ENCODE measurements around the gene POLE.

POLE gene

GRCh38 chr12:132665794-132666193, 21.3 kb downstream of the POLE start:
- WGBS (ENCODE audit: extremely low coverage, insufficient coverage, low lambda C conversion rate) = no CpG with 5 or more reads among the region's 6 CpGs
- peaks cover 35% of the 10 kb centered on the region for H3K36me3 ChIP-seq (ENCODE audit: control insufficient read depth, insufficient read depth, low read length)
- no peaks in the 10 kb centered on the region for H3K79me2 ChIP-seq (ENCODE audit: control insufficient read depth, insufficient read depth, low read length)

GRCh38 chr12:132665149-132665491, 22.0 kb downstream of the POLE start:
- no peak overlapping the region for H2BK120ac ChIP-seq (ENCODE audit: low read depth, low read length)

More at GRCh38 chr12:132665794-132666193, 21.3 kb downstream of the POLE start:
- Histone ChIP-seq H3K4me2 (ENCODE audit: low read length) (no peak overlapping the region), H2AK5ac (ENCODE audit: low read length) (no peak overlapping the region), H3K79me1 (ENCODE audit: low read length) (peaks cover 8% of the 10 kb centered on the region), H3K56ac (ENCODE audit: low read length) (no peak overlapping the region), H3K27me3 (ENCODE audit: insufficient read depth, low read length, poor library complexity) (no peaks in the 10 kb centered on the region), H3K9ac (ENCODE audit: low read length) (no peak overlapping the region), H4K8ac (ENCODE audit: low read depth, low read length) (no peak overlapping the region), H2BK15ac (replicated peaks; ENCODE audit: low read depth) (no peak overlapping the region), H2BK120ac (ENCODE audit: low read depth, low read length) (no peak overlapping the region), H3K18ac (ENCODE audit: low read length) (no peak overlapping the region), H3K23ac (ENCODE audit: low read length) (no peak overlapping the region), H4K5ac (ENCODE audit: low read length) (no peak overlapping the region), H3K4me1 (ENCODE audit: control insufficient read depth, low read depth, low read length) (no peaks in the 10 kb centered on the region), H3K27ac (ENCODE audit: low read depth, low read length) (no peak overlapping the region), H2BK5ac (ENCODE audit: low read length) (no peak overlapping the region), H3K4ac (ENCODE audit: low read depth, low read length) (no peak overlapping the region), H3K4me3 (ENCODE audit: low read length) (no peak overlapping the region)
- no peak for DNase-seq

GRCh38 chr12:132664206-132665148, 22.7 kb downstream of the POLE start:
- Histone ChIP-seq H3K18ac (ENCODE audit: low read length) (no peak overlapping the region), H2BK15ac (replicated peaks; ENCODE audit: low read depth) (no peak overlapping the region), H4K8ac (ENCODE audit: low read depth, low read length) (no peak overlapping the region), H3K27me3 (ENCODE audit: insufficient read depth, low read length, poor library complexity) (no peaks in the 10 kb centered on the region), H3K4me1 (ENCODE audit: control insufficient read depth, low read depth, low read length) (no peaks in the 10 kb centered on the region), H3K36me3 (ENCODE audit: control insufficient read depth, insufficient read depth, low read length) (peaks cover 39% of the 10 kb centered on the region), H3K56ac (ENCODE audit: low read length) (no peak overlapping the region), H3K4me3 (ENCODE audit: low read length) (no peak overlapping the region), H3K23ac (ENCODE audit: low read length) (peak overlapping the region; percentile 57), H3K4me2 (ENCODE audit: low read length) (no peak overlapping the region), H2BK120ac (ENCODE audit: low read depth, low read length) (no peak overlapping the region), H2AK5ac (ENCODE audit: low read length) (no peak overlapping the region), H3K9ac (ENCODE audit: low read length) (no peak overlapping the region), H3K4ac (ENCODE audit: low read depth, low read length) (no peak overlapping the region), H3K79me1 (ENCODE audit: low read length) (peaks cover 8% of the 10 kb centered on the region), H3K27ac (ENCODE audit: low read depth, low read length) (no peak overlapping the region), H2BK5ac (ENCODE audit: low read length) (no peak overlapping the region), H3K79me2 (ENCODE audit: control insufficient read depth, insufficient read depth, low read length) (no peaks in the 10 kb centered on the region), H4K5ac (ENCODE audit: low read length) (no peak overlapping the region)
- DNase-seq = peak; percentile 53
- no CpG with 5 or more reads among the region's 21 CpGs for WGBS (ENCODE audit: extremely low coverage, insufficient coverage, low lambda C conversion rate)

More at GRCh38 chr12:132665149-132665491, 22.0 kb downstream of the POLE start:
- H4K5ac ChIP-seq (ENCODE audit: low read length) = no peak overlapping the region
- H2BK5ac ChIP-seq (ENCODE audit: low read length) = no peak overlapping the region
- no peaks in the 10 kb centered on the region for H3K4me1 ChIP-seq (ENCODE audit: control insufficient read depth, low read depth, low read length)
- H3K4me3 ChIP-seq (ENCODE audit: low read length) = no peak overlapping the region
- H3K4ac ChIP-seq (ENCODE audit: low read depth, low read length) = no peak overlapping the region
- H3K56ac ChIP-seq (ENCODE audit: low read length) = no peak overlapping the region
- H3K4me2 ChIP-seq (ENCODE audit: low read length) = no peak overlapping the region
- WGBS (ENCODE audit: extremely low coverage, insufficient coverage, low lambda C conversion rate) = no CpG with 5 or more reads among the region's 13 CpGs
- H3K36me3 ChIP-seq (ENCODE audit: control insufficient read depth, insufficient read depth, low read length) = peaks cover 41% of the 10 kb centered on the region
- no peak overlapping the region for H3K9ac ChIP-seq (ENCODE audit: low read length)
- peaks cover 8% of the 10 kb centered on the region for H3K79me1 ChIP-seq (ENCODE audit: low read length)
- no peak overlapping the region for H3K27ac ChIP-seq (ENCODE audit: low read depth, low read length)
- H2BK15ac ChIP-seq (replicated peaks; ENCODE audit: low read depth) = no peak overlapping the region
- no peaks in the 10 kb centered on the region for H3K27me3 ChIP-seq (ENCODE audit: insufficient read depth, low read length, poor library complexity)
- no peak for DNase-seq
- no peak overlapping the region for H4K8ac ChIP-seq (ENCODE audit: low read depth, low read length)
- no peak overlapping the region for H3K18ac ChIP-seq (ENCODE audit: low read length)
- H2AK5ac ChIP-seq (ENCODE audit: low read length) = no peak overlapping the region
- H3K79me2 ChIP-seq (ENCODE audit: control insufficient read depth, insufficient read depth, low read length) = no peaks in the 10 kb centered on the region
- H3K23ac ChIP-seq (ENCODE audit: low read length) = peak overlapping the region; percentile 57

GRCh38 chr12:132662901-132663755, 24.0 kb downstream of the POLE start:
- H3K27ac ChIP-seq (ENCODE audit: low read depth, low read length) = no peak overlapping the region
- no peak overlapping the region for H4K5ac ChIP-seq (ENCODE audit: low read length)
- WGBS (ENCODE audit: extremely low coverage, insufficient coverage, low lambda C conversion rate) = no CpG with 5 or more reads among the region's 29 CpGs
- DNase-seq = no peak
- no peak overlapping the region for H3K18ac ChIP-seq (ENCODE audit: low read length)
- H3K56ac ChIP-seq (ENCODE audit: low read length) = no peak overlapping the region
- H3K79me1 ChIP-seq (ENCODE audit: low read length) = peaks cover 8% of the 10 kb centered on the region
- H2BK120ac ChIP-seq (ENCODE audit: low read depth, low read length) = no peak overlapping the region
- H3K4me3 ChIP-seq (ENCODE audit: low read length) = no peak overlapping the region
- no peaks in the 10 kb centered on the region for H3K4me1 ChIP-seq (ENCODE audit: control insufficient read depth, low read depth, low read length)
- H2BK15ac ChIP-seq (replicated peaks; ENCODE audit: low read depth) = no peak overlapping the region
- no peaks in the 10 kb centered on the region for H3K79me2 ChIP-seq (ENCODE audit: control insufficient read depth, insufficient read depth, low read length)
- no peak overlapping the region for H2BK5ac ChIP-seq (ENCODE audit: low read length)
- H3K4ac ChIP-seq (ENCODE audit: low read depth, low read length) = no peak overlapping the region
- H3K23ac ChIP-seq (ENCODE audit: low read length) = no peak overlapping the region
- no peaks in the 10 kb centered on the region for H3K27me3 ChIP-seq (ENCODE audit: insufficient read depth, low read length, poor library complexity)
- peaks cover 46% of the 10 kb centered on the region for H3K36me3 ChIP-seq (ENCODE audit: control insufficient read depth, insufficient read depth, low read length)
- H4K8ac ChIP-seq (ENCODE audit: low read depth, low read length) = no peak overlapping the region
- no peak overlapping the region for H3K4me2 ChIP-seq (ENCODE audit: low read length)
- no peak overlapping the region for H3K9ac ChIP-seq (ENCODE audit: low read length)
- no peak overlapping the region for H2AK5ac ChIP-seq (ENCODE audit: low read length)

GRCh38 chr12:132661972-132662371, 25.2 kb downstream of the POLE start:
- H2BK120ac ChIP-seq (ENCODE audit: low read depth, low read length) = no peak overlapping the region
- H3K79me1 ChIP-seq (ENCODE audit: low read length) = peaks cover 8% of the 10 kb centered on the region
- no peak overlapping the region for H3K23ac ChIP-seq (ENCODE audit: low read length)
- no peak overlapping the region for H2AK5ac ChIP-seq (ENCODE audit: low read length)
- no peak overlapping the region for H3K56ac ChIP-seq (ENCODE audit: low read length)
- H3K27me3 ChIP-seq (ENCODE audit: insufficient read depth, low read length, poor library complexity) = no peaks in the 10 kb centered on the region
- H3K4me1 ChIP-seq (ENCODE audit: control insufficient read depth, low read depth, low read length) = no peaks in the 10 kb centered on the region
- no peak overlapping the region for H2BK15ac ChIP-seq (replicated peaks; ENCODE audit: low read depth)
- H3K27ac ChIP-seq (ENCODE audit: low read depth, low read length) = no peak overlapping the region
- no peak overlapping the region for H4K8ac ChIP-seq (ENCODE audit: low read depth, low read length)
- H4K5ac ChIP-seq (ENCODE audit: low read length) = no peak overlapping the region
- no peak for DNase-seq
- no peak overlapping the region for H3K4me2 ChIP-seq (ENCODE audit: low read length)
- H3K18ac ChIP-seq (ENCODE audit: low read length) = no peak overlapping the region
- WGBS (ENCODE audit: extremely low coverage, insufficient coverage, low lambda C conversion rate) = no CpG with 5 or more reads among the region's 5 CpGs
- H2BK5ac ChIP-seq (ENCODE audit: low read length) = no peak overlapping the region
- no peak overlapping the region for H3K4me3 ChIP-seq (ENCODE audit: low read length)
- H3K79me2 ChIP-seq (ENCODE audit: control insufficient read depth, insufficient read depth, low read length) = no peaks in the 10 kb centered on the region
- peaks cover 46% of the 10 kb centered on the region for H3K36me3 ChIP-seq (ENCODE audit: control insufficient read depth, insufficient read depth, low read length)
- H3K4ac ChIP-seq (ENCODE audit: low read depth, low read length) = no peak overlapping the region
- no peak overlapping the region for H3K9ac ChIP-seq (ENCODE audit: low read length)

Data from mesendoderm (in vitro differentiated cells).